H1 (cell line): ENCODE data around the gene GREB1L. TPM values are rescaled to one million over a fixed set of nuclear protein-coding genes. Genes with fewer than 3 reads are reported as not detected.

Source experiments
- CTCF ChIA-PET: fragments of 300-600 bp; sonication (Branson Sonifier 250); formaldehyde crosslinking; loops from one replicate; lab custom pipeline; 2021; ENCODE audit not compliant: partially characterized antibody; lab: Charles Lee
- POLR2A ChIA-PET: fragments of 300-600 bp; sonication (Branson Sonifier 250); formaldehyde crosslinking; loops from one replicate; lab custom pipeline; 2021; ENCODE audit warnings: inconsistent platforms; ENCODE audit not compliant: partially characterized antibody; lab: Charles Lee
- DNase-seq, 2 experiments: peaks; one replicate each; pipeline versions ENCODE4 v3.0.0 to v3.0.0-alpha.2; 2010 to 2022; ENCODE audit warnings: low spot score in 2 of 2, low read depth in 1 of 2, mixed read lengths in 1 of 2
- FAIRE-seq: peaks from 2 replicates; lab custom pipeline; 2011; peaks lifted over from hg19 to GRCh38; lab: Jason Lieb, UNC
- H2AFZ ChIP-seq: 2 replicates; pipeline ENCODE4 v1.8.1; 2012; ENCODE audit warnings: low read length, inconsistent platforms
- H2AK5ac ChIP-seq: 2 replicates; pipeline ENCODE4 v1.6.1; 2013; ENCODE audit warnings: low read depth, low read length
- H2BK120ac ChIP-seq: replicated peaks from 2 replicates; pipeline ENCODE3; 2013; ENCODE audit warnings: low read depth, low read length, inconsistent platforms
- H2BK12ac ChIP-seq: 2 replicates; pipeline ENCODE4 v1.6.1; 2013; ENCODE audit warnings: low read depth, low read length
- H2BK15ac ChIP-seq: 2 replicates; pipeline ENCODE4 v1.6.1; 2013; ENCODE audit warnings: low read length
- H2BK20ac ChIP-seq: 2 replicates; pipeline ENCODE4 v1.6.1; 2013; ENCODE audit warnings: low read length
- H2BK5ac ChIP-seq: 2 replicates; pipeline ENCODE4 v1.6.1; 2013; ENCODE audit warnings: low read depth, low read length
- H3K14ac ChIP-seq: 2 replicates; pipeline ENCODE4 v1.6.1; 2013; ENCODE audit warnings: inconsistent platforms; ENCODE audit not compliant: insufficient read length
- H3K18ac ChIP-seq: 2 replicates; pipeline ENCODE4 v1.6.1; 2013; ENCODE audit warnings: low read length; ENCODE audit errors: extremely low read depth
- H3K23ac ChIP-seq: 2 replicates; pipeline ENCODE4 v1.6.1; 2013; ENCODE audit warnings: inconsistent platforms; ENCODE audit not compliant: insufficient read length
- H3K23me2 ChIP-seq: 2 replicates; pipeline ENCODE4 v1.6.1; 2013; ENCODE audit warnings: low read depth, low read length
- H3K27ac ChIP-seq: 2 replicates; pipeline ENCODE4 v1.6.1; 2011; ENCODE audit warnings: low read depth, low read length, inconsistent platforms
- H3K27me3 ChIP-seq, 4 experiments: replicated peaks in 1 of 4; 1 replicate in 1 of 4; 2 replicates in 3 of 4; pipeline versions ENCODE4 v1.6.1 to v1.8.1; 2011 to 2013; ENCODE audit warnings: low read length in 3 of 4, mild to moderate bottlenecking in 3 of 4, inconsistent platforms in 2 of 4, mixed read lengths in 2 of 4, moderate library complexity in 1 of 4; ENCODE audit not compliant: control insufficient read depth in 3 of 4, insufficient read depth in 3 of 4; ENCODE audit errors: extremely low read depth in 1 of 4
- H3K36me3 ChIP-seq, 4 experiments: 2 replicates each; pipeline versions ENCODE4 v1.6.1 to v1.8.1; 2011 to 2013; ENCODE audit warnings: mild to moderate bottlenecking in 4 of 4, low read length in 3 of 4, moderate library complexity in 2 of 4, control low read depth in 1 of 4, inconsistent platforms in 1 of 4; ENCODE audit not compliant: insufficient read depth in 4 of 4, control insufficient read depth in 2 of 4
- H3K4ac ChIP-seq: replicated peaks from 2 replicates; pipeline ENCODE3; 2013; ENCODE audit warnings: low read length, low read depth, mixed read lengths, inconsistent platforms; ENCODE audit not compliant: insufficient read length
- H3K4me1 ChIP-seq, 4 experiments: replicated peaks in 1 of 4; 1 replicate in 1 of 4; 2 replicates in 3 of 4; pipeline versions ENCODE4 v1.6.1 to v1.8.1; 2011 to 2013; ENCODE audit warnings: low read length in 3 of 4, inconsistent platforms in 2 of 4, mixed read lengths in 1 of 4; ENCODE audit not compliant: insufficient read depth in 4 of 4, control insufficient read depth in 3 of 4
- H3K4me2 ChIP-seq, 2 experiments: 2 replicates each; pipeline versions ENCODE4 v1.6.1 to v1.8.1; 2011 to 2013; ENCODE audit warnings: low read depth in 2 of 2, low read length in 2 of 2, control low read depth in 1 of 2, inconsistent platforms in 1 of 2, mild to moderate bottlenecking in 1 of 2; ENCODE audit not compliant: insufficient read depth in 1 of 2
- H3K4me3 ChIP-seq, 4 experiments: fragments of 200-600, 300-600 bp in 1 of 4; sonication (generic), shearing (Covaris generic), sonication (Bioruptor Twin) in 1 of 4; 2 replicates each; pipeline versions ENCODE4 v1.5.1 to v1.8.1; 2011 to 2016; ENCODE audit warnings: low read length in 4 of 4, low read depth in 3 of 4, control low read depth in 2 of 4, inconsistent platforms in 2 of 4, mild to moderate bottlenecking in 2 of 4, mixed read lengths in 1 of 4, moderate library complexity in 1 of 4; ENCODE audit not compliant: insufficient read depth in 2 of 4; ENCODE audit errors: extremely low read depth in 1 of 4
- H3K56ac ChIP-seq: replicated peaks from 2 replicates; pipeline ENCODE3; 2013; ENCODE audit warnings: low read depth, mild to moderate bottlenecking, mixed read lengths, low read length, inconsistent platforms; ENCODE audit not compliant: insufficient read length
- H3K79me1 ChIP-seq: 2 replicates; pipeline ENCODE4 v1.6.1; 2013; ENCODE audit warnings: low read depth, low read length, control low read depth
- H3K79me2 ChIP-seq, 2 experiments: 2 replicates each; pipeline versions ENCODE4 v1.6.1 to v1.8.1; 2012 to 2013; ENCODE audit warnings: low read length in 2 of 2, mild to moderate bottlenecking in 2 of 2, inconsistent platforms in 1 of 2; ENCODE audit not compliant: insufficient read depth in 2 of 2, control insufficient read depth in 1 of 2
- H3K9ac ChIP-seq, 4 experiments: replicated peaks in 1 of 4; 1 replicate in 1 of 4; 2 replicates in 3 of 4; pipeline versions ENCODE4 v1.6.1 to v1.8.1; 2011 to 2013; ENCODE audit warnings: low read depth in 3 of 4, low read length in 3 of 4, control low read depth in 2 of 4, mild to moderate bottlenecking in 2 of 4, moderate library complexity in 2 of 4, inconsistent platforms in 1 of 4; ENCODE audit errors: extremely low read depth in 1 of 4
- H3K9me3 ChIP-seq, 2 experiments: 2 replicates each; pipeline versions ENCODE4 v1.6.1 to v1.8.1; 2012 to 2013; ENCODE audit warnings: mild to moderate bottlenecking in 2 of 2, moderate library complexity in 2 of 2, control low read depth in 1 of 2, inconsistent platforms in 1 of 2, low read depth in 1 of 2, low read length in 1 of 2, mixed read lengths in 1 of 2; ENCODE audit not compliant: insufficient read depth in 2 of 2
- H4K20me1 ChIP-seq, 2 experiments: replicated peaks in 1 of 2; 2 replicates each; pipeline versions ENCODE3 to v1.8.1; 2011 to 2013; ENCODE audit warnings: inconsistent platforms in 2 of 2, low read length in 2 of 2, mild to moderate bottlenecking in 1 of 2; ENCODE audit not compliant: insufficient read depth in 2 of 2, control insufficient read depth in 1 of 2
- H4K5ac ChIP-seq: 2 replicates; pipeline ENCODE4 v1.6.1; 2013; ENCODE audit warnings: low read length, low read depth, mixed read lengths, inconsistent platforms; ENCODE audit not compliant: insufficient read length
- H4K8ac ChIP-seq: 2 replicates; pipeline ENCODE4 v1.8.0; 2013; ENCODE audit warnings: mild to moderate bottlenecking, moderate library complexity, low read length, inconsistent platforms; ENCODE audit not compliant: insufficient read depth; ENCODE audit errors: extremely low read depth
- H4K91ac ChIP-seq: replicated peaks from 2 replicates; pipeline ENCODE3; 2013; ENCODE audit warnings: low read length, mixed read lengths, inconsistent platforms; ENCODE audit not compliant: insufficient read length
- RNF2 ChIP-seq: fragments of 200-900, 300-1000 bp; sonication (generic); IDR thresholded peaks from 2 replicates; pipeline ENCODE4 v1.7.1; 2016; ENCODE audit warnings: borderline replicate concordance, low read depth, mild to moderate bottlenecking, antibody characterized with exemption, low read length; ENCODE audit not compliant: poor library complexity, severe bottlenecking; ENCODE audit errors: missing control alignments
- TAF1 ChIP-seq: IDR thresholded peaks from 2 replicates; pipeline ENCODE4 v1.6.1; 2011; ENCODE audit warnings: mild to moderate bottlenecking, low read depth, low read length
- WGBS, 2 experiments: shearing (Covaris generic) in 1 of 2; methylation state at CpG; one replicate each; pipeline versions ENCODE4 v1.1.6 to v1.1.7; 2013 to 2015; ENCODE audit warnings: low lambda C conversion rate in 2 of 2, mixed read lengths in 2 of 2, inconsistent platforms in 1 of 2, low coverage in 1 of 2, missing lambda C conversion rate in 1 of 2; ENCODE audit not compliant: insufficient replicate concordance in 2 of 2, insufficient coverage in 1 of 2, insufficient read length in 1 of 2; ENCODE audit errors: extremely low coverage in 1 of 2, missing lambda C conversion rate in 1 of 2; 5-methylcytosine and 5-hydroxymethylcytosine counted together
- polyA plus RNA-seq, 7 experiments: library from polyadenylated mRNA; depleted of rRNA in 3 of 7; stranded (reverse) in 5 of 7; unstranded in 2 of 7; fragments of >200 nt in 5 of 7; fragments of 200-250 nt in 2 of 7; gene quantifications; 1 replicate in 5 of 7; 2 replicates in 1 of 7; 4 replicates in 1 of 7; pipeline versions ENCODE4 v1.2.1 to v1.2.3, GENCODE V29; 2011 to 2013; ENCODE audit warnings: missing spikeins in 2 of 7, mixed read lengths in 2 of 7
- total RNA-seq: library from RNA; stranded (reverse); fragmentation: NEBNext Ultra II Directional; extraction: Animal tissue kit (Norgen Biotek cat#: 25700); gene quantifications from 2 replicates; pipeline ENCODE4 v1.2.1, GENCODE V29; 2021

Gene GREB1L
- total and polyA plus RNA-seq, 2 of the 8 experiments (the other 6 are each of a cell fraction or from before 2014, with no cell fraction given) = 0.34 to 1.6 TPM

- 97% methylated on average over 2 of the region's 2 CpGs; no CpG with 5 or more reads in 1 of the 2 experiments for WGBS, 2 experiments
- Histone ChIP-seq H3K27ac (no peak overlapping the region), H2BK120ac (no peak overlapping the region), H3K36me3 (no peaks in the 10 kb centered on the region), H3K14ac (no peak overlapping the region), H4K91ac (no peak overlapping the region), H3K9me3 (no peaks in the 10 kb centered on the region), H3K9ac (no peak overlapping the region), H4K5ac (no peak overlapping the region), H4K8ac (no peak overlapping the region), H3K23ac (no peak overlapping the region), H3K23me2 (no peaks in the 10 kb centered on the region), H3K18ac (no peak overlapping the region), H2BK5ac (no peak overlapping the region), H2BK20ac (no peak overlapping the region), H2AFZ (no peak overlapping the region), H2AK5ac (no peak overlapping the region), H3K4me2 (no peak overlapping the region), H2BK12ac (no peak overlapping the region), H3K4me3 (no peak overlapping the region), H3K4me1 (no peaks in the 10 kb centered on the region), H3K27me3 (peaks cover 1 to 6% (median 5%) of the 10 kb centered on the region in 4 experiments; a peak in 5 of 7 replicates), H4K20me1 (no peaks in the 10 kb centered on the region), H3K79me2 (no peaks in the 10 kb centered on the region), H2BK15ac (no peak overlapping the region), H3K4ac (no peak overlapping the region), H3K79me1 (no peaks in the 10 kb centered on the region), H3K56ac (no peak overlapping the region)
- ChIA-PET POLR2A (no interaction called here), CTCF (interaction anchor here (0.6 kb wide), 1 partner anchor 197 kb away, joined by 3 read pairs; no protein-coding TSS in a partner anchor)
- no peak for FAIRE-seq
- DNase-seq = peak in 1 of 2 experiments; percentile 1
- TF ChIP-seq RNF2 (no peak), TAF1 (no peak)
Observed at GRCh38 chr18:21210784-21211183, 31.2 kb upstream of the GREB1L start.
